GM10266 (cell line): ENCODE measurements around the gene KRTAP4-5.

Experiments
- DNase-seq: peaks from one replicate; pipeline ENCODE4 v3.0.0; 2012; ENCODE audit errors: extremely low spot score
- CTCF ChIP-seq: IDR thresholded peaks from 2 replicates; pipeline ENCODE4 v1.5.1; 2012; ENCODE audit warnings: mild to moderate bottlenecking, low read depth; ENCODE audit not compliant: control insufficient read depth, insufficient read depth; ENCODE audit errors: missing control alignments

The KRTAP4-5 gene

GRCh38 chr17:41178843-41179616 lies 29.4 kb upstream of the KRTAP4-5 start:
- TF ChIP-seq CTCF = no peak
- DNase-seq = no peak

GRCh38 chr17:41178341-41178740 lies 28.7 kb upstream of the KRTAP4-5 start:
- DNase-seq = no peak
- TF ChIP-seq CTCF = no peak

- no peak for TF ChIP-seq CTCF
- DNase-seq = no peak
These were observed 28.2 kb upstream of the KRTAP4-5 start, which contains the start of gene KRTAP4-2 for GRCh38 chr17:41177727-41178271. Gene KRTAP4-2, minus strand, starts transcription at chr17:41178221. Its CDS starts 57 bp downstream, at chr17:41178164.

GRCh38 chr17:41176744-41177387 lies 27.2 kb upstream of the KRTAP4-5 start:
- no peak for DNase-seq
- TF ChIP-seq CTCF = no peak

- DNase-seq = no peak
- TF ChIP-seq CTCF = no peak
These were observed 22.3 kb upstream of the KRTAP4-5 start for GRCh38 chr17:41171886-41172285.

- DNase-seq = no peak
- TF ChIP-seq CTCF = no peak
These were observed 18.5 kb upstream of the KRTAP4-5 start, which contains the start of gene KRTAP4-3 for GRCh38 chr17:41168121-41168520. Gene KRTAP4-3, minus strand, starts transcription at chr17:41168221. Its CDS starts 49 bp downstream, at chr17:41168172.
